Aorta (tissue), 5 donors: ENCODE measurements around the gene SMYD3. TPM values are rescaled to one million over a fixed set of nuclear protein-coding genes. Genes with fewer than 3 reads are reported as not detected.
"Not testable (repeated sequence)": the region's sequence is repeated elsewhere in the genome, so short reads cannot be mapped to it uniquely, and the experiment has no call there.

Experiments used
- ATAC-seq: fragments of 200-7000 bp; cut with Tn5 transposase; one replicate; pipeline ENCODE4 v1.9.1; 2022; ENCODE audit warnings: moderate library complexity; ENCODE audit not compliant: low FRiP score
- DNase-seq, 2 donors: peaks; one replicate each; pipeline ENCODE4 v3.0.0-alpha.2; 2020
- H3K27ac ChIP-seq, 2 donors: one replicate each; pipeline ENCODE4 v1.5.1; 2013; ENCODE audit warnings: low read length in 2 of 2, mild to moderate bottlenecking in 2 of 2, moderate library complexity in 2 of 2, control low read depth in 1 of 2, inconsistent platforms in 1 of 2, low read depth in 1 of 2
- H3K27me3 ChIP-seq, 2 donors: one replicate each; pipeline ENCODE4 v1.6.1; 2013; ENCODE audit warnings: control low read depth in 1 of 2, low read length in 1 of 2, mild to moderate bottlenecking in 1 of 2, moderate library complexity in 1 of 2; ENCODE audit not compliant: insufficient read depth in 2 of 2, control insufficient read depth in 1 of 2
- H3K36me3 ChIP-seq, 2 donors: one replicate each; pipeline ENCODE4 v1.6.1; 2013; ENCODE audit warnings: control low read depth in 1 of 2, low read length in 1 of 2, mild to moderate bottlenecking in 1 of 2; ENCODE audit not compliant: insufficient read depth in 2 of 2, control insufficient read depth in 1 of 2
- H3K4me1 ChIP-seq, 2 donors: one replicate each; pipeline ENCODE4 v1.6.1; 2013; ENCODE audit warnings: low read length in 2 of 2, control low read depth in 1 of 2, mild to moderate bottlenecking in 1 of 2, moderate library complexity in 1 of 2; ENCODE audit not compliant: insufficient read depth in 2 of 2, control insufficient read depth in 1 of 2
- H3K4me3 ChIP-seq, 2 donors: one replicate each; pipeline ENCODE4 v1.5.1; 2013; ENCODE audit warnings: low read length in 2 of 2, control low read depth in 1 of 2, mild to moderate bottlenecking in 1 of 2
- H3K9me3 ChIP-seq: one replicate; pipeline ENCODE4 v1.6.1; 2013; ENCODE audit warnings: mild to moderate bottlenecking, low read length; ENCODE audit not compliant: control insufficient read depth
- WGBS, 2 donors: extraction: QIAGEN DNeasy Blood & Tissue Kit; methylation state at CpG; one replicate each; pipeline ENCODE4 v1.1.7; 2013; 5-methylcytosine and 5-hydroxymethylcytosine counted together
- intact Hi-C, 2 donors: fragments of 100-400 bp; cut with DNase I; formaldehyde crosslinking; loops; one replicate each; pipeline versions ENCODE4 v1.14.2 to v1.15.0; 2022
- polyA plus RNA-seq, 2 donors: library from polyadenylated mRNA; stranded (reverse); fragments of 200-250 nt; gene quantifications; one replicate each; pipeline ENCODE4 v1.2.3, GENCODE V29; 2013
- total RNA-seq, 2 donors: library from RNA; stranded (reverse); fragmentation: NEBNext Ultra II Directional; extraction: Animal tissue kit (Norgen Biotek cat#: 25700); gene quantifications; one replicate each; pipeline ENCODE4 v1.2.1, GENCODE V29; 2021
- donor health status: healthy with polysubstance abuse.
- donor health status: Bipolar disorder and iron deficiency.
- donor health status: DM: no; HTN: no; CAD: no.
- donor health status: DM: no; HTN: no; CAD: no.
- donor health status: DM: yes; HTN: yes; CAD: no.

The SMYD3 gene
- total and polyA plus RNA-seq, 4 donors: 6.0 to 29.1 (median 11.1) TPM

GRCh38 chr1:246080031-246080430, 427.0 kb downstream of the SMYD3 start:
- Histone ChIP-seq H3K36me3 (no peaks in the 10 kb centered on the region), H3K4me3 (no peak overlapping the region), H3K4me1 (peaks cover 0 to 2% of the 10 kb centered on the region in 2 donors), H3K27ac (no peak overlapping the region), H3K27me3 (no peaks in the 10 kb centered on the region), H3K9me3 (no peaks in the 10 kb centered on the region)
- 94 to 97% methylated on average over 9 of the region's 9 CpGs for WGBS, 2 donors
- DNase-seq (no peak), ATAC-seq (no peak)
- intact Hi-C loops: no loop called here

GRCh38 chr1:246078888-246079252, 428.2 kb downstream of the SMYD3 start:
- Histone ChIP-seq H3K4me3 (no peak overlapping the region), H3K36me3 (no peaks in the 10 kb centered on the region), H3K27me3 (no peaks in the 10 kb centered on the region), H3K9me3 (no peaks in the 10 kb centered on the region), H3K4me1 (peaks cover 0 to 2% of the 10 kb centered on the region in 2 donors), H3K27ac (no peak overlapping the region)
- DNase-seq (no peak), ATAC-seq (no peak)
- intact Hi-C loops: no loop called here
- WGBS, 2 donors: 71 to 86% methylated on average over 1 of the region's 1 CpG

GRCh38 chr1:246078126-246078887, 428.8 kb downstream of the SMYD3 start:
- ATAC-seq: no peak
- intact Hi-C loops: no loop called here
- Histone ChIP-seq H3K27me3 (no peaks in the 10 kb centered on the region), H3K27ac (no peak overlapping the region), H3K4me3 (no peak overlapping the region), H3K4me1 (peaks cover 0 to 2% of the 10 kb centered on the region in 2 donors), H3K36me3 (no peaks in the 10 kb centered on the region), H3K9me3 (no peaks in the 10 kb centered on the region)
- WGBS, 2 donors: 88 to 90% methylated on average over 9 of the region's 9 CpGs
- no peak for DNase-seq

GRCh38 chr1:246077476-246077875, 429.6 kb downstream of the SMYD3 start:
- Histone ChIP-seq H3K27ac (no peak overlapping the region), H3K4me3 (no peak overlapping the region), H3K36me3 (no peaks in the 10 kb centered on the region), H3K27me3 (no peaks in the 10 kb centered on the region), H3K4me1 (peaks cover 0 to 2% of the 10 kb centered on the region in 2 donors), H3K9me3 (no peaks in the 10 kb centered on the region)
- ATAC-seq: no peak
- intact Hi-C loops: no loop called here
- no peak for DNase-seq
- WGBS, 2 donors: 45 to 97% methylated on average over 1 of the region's 1 CpG

GRCh38 chr1:246074421-246074820, 432.7 kb downstream of the SMYD3 start:
- Histone ChIP-seq H3K4me3 (no peak overlapping the region), H3K27me3 (no peaks in the 10 kb centered on the region), H3K9me3 (no peaks in the 10 kb centered on the region), H3K4me1 (peaks cover 0 to 2% of the 10 kb centered on the region in 2 donors), H3K36me3 (no peaks in the 10 kb centered on the region), H3K27ac (no peak overlapping the region)
- WGBS, 2 donors: 53 to 55% methylated on average over 2 of the region's 2 CpGs
- no peak for ATAC-seq
- intact Hi-C loops: no loop called here
- DNase-seq: no peak

GRCh38 chr1:246072456-246072955, 434.6 kb downstream of the SMYD3 start:
- Histone ChIP-seq H3K27me3 (no peaks in the 10 kb centered on the region), H3K27ac (no peak overlapping the region), H3K4me3 (no peak overlapping the region), H3K4me1 (no peaks in the 10 kb centered on the region), H3K9me3 (no peaks in the 10 kb centered on the region), H3K36me3 (no peaks in the 10 kb centered on the region)
- WGBS, 2 donors: 95% methylated on average over 5 of the region's 5 CpGs
- DNase-seq (no peak), ATAC-seq (no peak)
- intact Hi-C loops: no loop called here

- ATAC-seq, H3K4me3 ChIP-seq, H3K36me3 ChIP-seq, H3K4me1 ChIP-seq, DNase-seq, H3K9me3 ChIP-seq, intact Hi-C loops, H3K27me3 ChIP-seq, H3K27ac ChIP-seq: not testable (repeated sequence)
- 66 to 68% methylated on average over 13 to 15 of the region's 15 CpGs for WGBS, 2 donors
Observed at GRCh38 chr1:246071981-246072380, 435.1 kb downstream of the SMYD3 start.

GRCh38 chr1:246071561-246071960, 435.5 kb downstream of the SMYD3 start:
- H3K4me1 ChIP-seq, H3K27ac ChIP-seq, H3K27me3 ChIP-seq, H3K4me3 ChIP-seq, H3K9me3 ChIP-seq, H3K36me3 ChIP-seq, ATAC-seq, intact Hi-C loops, DNase-seq: not testable (repeated sequence)
- 70% methylated on average over 11 of the region's 11 CpGs for WGBS, 2 donors

GRCh38 chr1:246069581-246069980, 437.5 kb downstream of the SMYD3 start:
- H3K4me1 ChIP-seq: no peaks in the 10 kb centered on the region
- no peaks in the 10 kb centered on the region for H3K36me3 ChIP-seq
- no peak for DNase-seq
- H3K27me3 ChIP-seq: no peaks in the 10 kb centered on the region
- 92 to 94% methylated on average over 6 of the region's 6 CpGs for WGBS, 2 donors
- intact Hi-C loops: no loop called here
- no peak for ATAC-seq
- H3K9me3 ChIP-seq: no peaks in the 10 kb centered on the region
- H3K27ac ChIP-seq: no peak overlapping the region
- H3K4me3 ChIP-seq: no peak overlapping the region
